ENCODE results near the gene TSTD1.

DNA sequence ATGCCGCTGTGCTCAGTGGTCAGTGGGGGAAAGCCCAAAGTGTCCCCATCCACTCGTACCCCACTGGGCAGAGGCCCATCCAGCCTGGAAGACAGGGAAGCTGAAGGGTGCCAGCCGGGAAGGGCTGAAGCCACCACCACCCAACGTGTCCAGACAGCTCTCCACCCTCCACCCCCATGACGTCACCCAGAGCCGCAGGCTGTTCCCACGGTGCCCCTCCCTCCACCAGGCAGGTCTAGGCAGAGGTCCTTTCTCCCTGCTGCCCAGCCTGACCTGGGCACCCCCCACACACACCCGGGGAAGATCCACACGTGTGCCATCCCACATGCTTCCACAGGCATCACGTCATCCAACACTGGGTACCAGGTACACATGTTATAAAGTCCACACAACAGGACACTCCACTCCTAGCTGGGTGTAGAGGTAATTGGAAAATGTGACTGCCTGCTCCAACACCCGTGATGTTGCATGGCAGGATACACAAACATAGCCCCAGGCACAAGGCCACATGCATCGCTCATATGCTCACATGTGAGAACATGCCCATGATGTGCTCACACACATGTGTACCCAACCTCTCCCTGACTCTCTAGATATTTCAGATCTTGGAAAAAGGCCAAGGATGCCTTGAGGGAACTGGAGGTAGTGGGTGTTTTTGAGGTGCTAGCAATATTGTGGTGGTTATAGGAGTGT is 36.1 kb upstream of the TSTD1 start:
- TF ChIP-seq POLR2A (IDR thresholded peaks at IDR 0.05; ENCODE audit: low read depth, low read length) (no peak), POLR2AphosphoS5 (IDR thresholded peaks at IDR 0.05; ENCODE audit: low read depth, low read length) (no peak), POU2F2 (IDR thresholded peaks at IDR 0.05; ENCODE audit: low read depth, low read length) (no peak)

All from GM12891 (cell line).